ENCODE results near the gene EGR2. TPM values are rescaled to one million over a fixed set of nuclear protein-coding genes. Genes with fewer than 3 reads are reported as not detected.

Gene EGR2
- total RNA-seq, 1 donor from 2014 or later, result 14.9 TPM

DNA sequence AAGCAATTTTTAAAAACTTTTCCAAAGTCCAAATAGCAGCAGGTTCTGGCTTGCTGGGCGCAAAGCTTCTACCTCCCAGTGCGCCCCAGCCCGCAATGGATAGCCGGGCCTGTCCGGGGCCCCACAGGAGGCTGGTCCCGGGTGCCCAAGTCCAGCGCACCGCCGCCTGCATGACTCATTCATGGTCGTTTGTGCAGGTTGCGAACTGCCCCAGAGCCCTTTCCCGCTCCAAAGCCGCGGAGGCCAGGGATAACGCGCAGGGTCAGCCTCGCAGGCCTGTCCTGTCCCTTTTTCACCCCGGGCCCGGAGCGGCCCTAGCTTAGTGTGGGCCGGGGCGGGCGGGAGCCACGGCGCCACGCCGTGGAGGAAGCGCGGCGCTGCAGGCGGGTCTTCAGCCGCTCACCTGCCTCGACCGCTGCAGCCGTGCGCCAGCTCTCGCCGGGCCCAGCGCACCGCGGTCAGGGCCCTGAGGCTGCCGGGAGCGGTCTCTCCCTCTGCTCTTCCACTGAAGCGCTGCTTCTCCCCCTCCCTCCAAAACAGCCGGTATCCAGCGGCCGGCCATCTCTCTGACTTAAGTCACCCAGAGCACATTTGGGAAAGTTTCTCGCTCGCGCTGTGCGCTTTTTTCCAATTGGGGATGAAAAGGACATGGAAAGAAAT, 1.7 kb upstream of the EGR2 start:
- no peak for DNase-seq

DNA sequence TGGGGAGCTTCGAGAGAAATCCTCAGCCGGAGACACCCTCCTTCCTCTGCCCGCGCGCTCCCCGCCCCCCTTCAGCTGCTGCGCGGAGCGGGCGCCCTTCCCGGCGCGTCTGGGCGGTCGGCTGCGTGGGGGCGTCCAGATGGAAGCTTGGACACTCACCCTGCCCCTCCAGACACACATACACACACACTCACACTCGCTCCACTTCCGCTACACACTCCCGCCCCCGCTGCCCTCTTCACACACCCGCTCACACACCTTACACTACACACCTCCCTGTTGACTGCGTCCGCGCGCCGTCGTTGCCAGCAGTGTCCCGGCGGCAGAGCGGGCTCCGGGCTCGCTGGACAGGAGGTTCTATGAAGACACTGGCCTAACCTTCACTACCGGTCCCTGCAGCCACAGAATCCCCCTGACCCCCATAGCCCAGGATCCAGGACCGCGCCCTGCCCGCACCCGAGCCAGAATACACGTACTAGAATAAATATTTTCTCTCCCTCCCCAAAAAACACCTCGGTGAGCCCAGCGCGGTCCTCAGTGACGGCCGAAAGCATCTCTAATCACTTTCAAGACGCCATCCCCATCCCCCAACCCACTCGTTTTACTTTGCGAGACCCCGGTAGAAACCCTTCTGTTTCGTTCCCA, 1.1 kb upstream of the EGR2 start:
- DNase-seq, result peak; percentile 62

DNA sequence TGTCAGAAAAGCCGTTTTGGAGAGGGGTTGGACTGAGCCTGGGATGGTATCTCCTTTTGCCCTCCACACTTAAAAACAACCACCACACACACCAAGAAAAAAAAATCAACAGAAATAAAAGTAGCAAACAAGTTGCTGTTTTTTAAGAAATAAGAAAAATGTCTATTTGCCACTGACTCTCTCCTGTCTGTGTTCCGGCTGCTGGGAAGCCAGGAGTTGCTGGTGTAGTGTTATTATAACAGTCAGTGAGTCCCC, 163 bp downstream of the EGR2 start:
- DNase-seq, result no peak

DNA sequence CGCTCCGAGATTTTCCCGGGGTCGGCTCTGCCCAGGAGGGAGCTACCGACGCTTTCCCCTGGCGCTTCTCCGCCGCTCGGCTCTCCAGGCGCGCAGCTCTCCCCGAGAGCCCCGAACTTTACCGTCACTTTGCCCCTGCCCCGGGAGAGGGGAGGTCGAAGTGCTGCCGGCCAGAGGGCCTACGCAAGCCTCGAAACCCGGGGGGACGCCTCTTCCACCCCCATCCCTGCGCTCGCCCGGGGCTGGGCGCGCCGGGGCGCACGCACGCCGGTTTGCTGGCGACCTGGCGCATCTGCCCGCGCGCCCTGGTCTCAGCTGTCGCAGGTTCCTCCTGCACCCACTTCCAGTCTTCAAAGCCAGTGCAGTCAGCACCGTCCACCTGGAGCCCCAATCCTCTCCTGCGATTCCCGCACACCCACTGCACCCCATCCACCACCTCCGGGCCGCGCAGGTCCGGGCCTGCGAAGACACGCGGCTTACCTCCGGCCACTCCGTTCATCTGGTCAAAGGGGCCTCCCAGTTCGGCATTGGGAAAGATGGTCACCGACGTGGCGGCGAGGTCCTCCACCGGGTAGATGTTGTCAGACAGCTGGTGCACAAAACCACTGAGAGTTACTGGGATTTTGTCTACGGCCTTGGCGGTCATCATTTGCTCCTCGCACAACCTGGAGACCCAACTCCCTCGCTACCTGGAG, 638 bp downstream of the EGR2 start:
- DNase-seq, result no peak

DNA sequence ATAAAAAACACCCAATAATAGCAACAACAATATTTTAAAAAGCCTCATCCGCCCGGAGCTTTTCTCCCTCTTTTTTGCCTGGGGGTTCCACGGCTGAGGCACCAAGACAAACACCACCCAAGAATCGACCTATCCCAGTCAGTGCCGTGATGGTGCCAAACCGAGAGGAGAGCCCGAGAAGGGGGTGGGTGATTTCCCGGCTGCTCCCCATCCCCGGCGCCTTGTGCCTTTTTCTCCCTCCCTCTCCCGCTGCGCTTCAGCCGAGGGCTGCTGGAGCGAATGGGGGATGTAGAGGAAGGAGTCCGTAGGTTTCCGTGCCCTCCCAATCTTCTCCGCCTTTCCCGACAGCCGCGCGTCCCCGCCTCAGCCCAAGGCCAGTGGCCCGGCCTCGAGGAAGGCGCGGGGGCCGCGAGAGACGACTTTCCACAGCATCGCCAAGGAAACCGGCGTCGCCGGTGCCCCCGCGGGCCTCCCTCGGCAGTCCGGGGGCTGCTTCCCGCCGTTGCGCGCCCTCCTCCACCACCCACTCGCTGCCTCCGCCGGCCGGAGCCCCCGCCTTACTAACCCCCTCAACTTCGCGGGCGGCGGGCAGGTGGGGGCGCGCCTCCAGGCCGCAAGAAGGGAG, 1.3 kb downstream of the EGR2 start:
- no peak for DNase-seq

DNA sequence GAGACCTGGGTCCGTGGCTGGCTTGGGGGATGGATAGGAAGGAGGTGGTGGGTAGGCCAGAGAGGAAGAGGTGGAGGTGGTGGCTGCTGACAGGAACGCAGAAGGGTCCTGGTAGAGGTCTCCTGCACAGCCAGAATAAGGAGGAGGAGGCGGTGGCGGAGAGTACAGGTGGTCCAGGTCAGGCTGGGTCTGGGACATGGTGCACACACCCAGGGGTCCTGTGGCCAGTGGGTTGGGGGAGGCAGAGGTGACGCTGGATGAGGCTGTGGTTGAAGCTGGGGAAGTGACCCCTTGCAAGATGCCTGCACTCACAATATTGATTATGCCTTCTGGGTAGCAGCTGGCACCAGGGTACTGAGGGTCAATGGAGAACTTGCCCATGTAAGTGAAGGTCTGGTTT, 2.2 kb downstream of the EGR2 start:
- no peak for DNase-seq

DNA sequence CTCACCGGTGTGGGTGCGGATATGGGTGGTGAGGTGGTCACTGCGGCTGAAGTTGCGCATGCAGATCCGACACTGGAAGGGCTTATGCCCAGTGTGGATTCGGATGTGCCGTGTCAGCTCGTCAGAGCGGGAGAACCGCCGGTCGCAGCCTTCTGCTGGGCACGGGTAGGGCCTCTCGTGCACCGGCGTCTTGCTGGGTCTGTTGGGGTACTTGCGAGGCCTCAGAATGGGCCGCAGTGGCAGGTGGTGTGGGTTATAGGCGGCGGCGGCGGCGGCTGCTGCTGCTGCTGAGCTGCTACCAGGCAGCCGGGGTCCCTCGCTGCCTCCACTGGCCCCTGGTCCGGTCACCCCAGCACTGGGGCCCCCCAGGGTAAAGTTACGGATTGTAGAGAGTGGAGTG, 2.7 kb downstream of the EGR2 start:
- DNase-seq, result no peak

DNA sequence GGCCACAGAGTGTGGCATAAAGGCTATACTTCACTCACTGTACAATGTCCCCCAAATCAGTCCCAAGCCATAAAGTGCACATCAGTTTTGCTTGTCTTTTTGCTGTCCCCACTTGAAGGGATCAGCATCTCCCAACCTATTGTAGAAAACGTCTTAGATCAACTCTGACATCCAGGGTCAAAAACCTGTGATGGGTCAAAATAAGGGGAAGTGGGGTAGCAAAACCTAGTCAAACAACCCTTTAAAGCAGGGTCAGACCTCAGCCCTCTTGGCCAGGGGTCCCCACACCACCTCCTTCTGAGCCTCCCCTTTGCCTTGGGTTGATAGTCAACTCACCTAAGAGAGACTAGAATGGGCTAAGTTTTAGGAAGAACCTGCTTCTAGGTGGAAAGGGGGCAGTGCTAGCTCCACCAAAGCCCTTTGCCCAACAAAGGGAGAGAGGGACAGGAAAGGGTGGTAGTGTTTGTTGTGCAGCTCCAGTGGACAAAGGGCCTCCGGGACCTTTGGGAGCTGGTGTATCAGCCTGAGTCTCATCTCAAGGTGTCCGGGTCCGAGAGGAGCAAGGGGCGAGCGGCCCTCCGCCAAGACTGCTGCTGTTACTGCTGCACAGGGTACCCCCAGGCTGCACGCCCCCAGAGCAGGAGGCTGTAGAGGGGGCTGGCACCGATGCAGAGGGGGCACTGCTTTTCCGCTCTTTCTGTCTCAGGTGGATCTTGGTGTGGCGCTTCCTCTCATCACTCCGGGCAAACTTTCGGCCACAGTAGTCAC, 3.3 kb downstream of the EGR2 start:
- no peak for DNase-seq

DNA sequence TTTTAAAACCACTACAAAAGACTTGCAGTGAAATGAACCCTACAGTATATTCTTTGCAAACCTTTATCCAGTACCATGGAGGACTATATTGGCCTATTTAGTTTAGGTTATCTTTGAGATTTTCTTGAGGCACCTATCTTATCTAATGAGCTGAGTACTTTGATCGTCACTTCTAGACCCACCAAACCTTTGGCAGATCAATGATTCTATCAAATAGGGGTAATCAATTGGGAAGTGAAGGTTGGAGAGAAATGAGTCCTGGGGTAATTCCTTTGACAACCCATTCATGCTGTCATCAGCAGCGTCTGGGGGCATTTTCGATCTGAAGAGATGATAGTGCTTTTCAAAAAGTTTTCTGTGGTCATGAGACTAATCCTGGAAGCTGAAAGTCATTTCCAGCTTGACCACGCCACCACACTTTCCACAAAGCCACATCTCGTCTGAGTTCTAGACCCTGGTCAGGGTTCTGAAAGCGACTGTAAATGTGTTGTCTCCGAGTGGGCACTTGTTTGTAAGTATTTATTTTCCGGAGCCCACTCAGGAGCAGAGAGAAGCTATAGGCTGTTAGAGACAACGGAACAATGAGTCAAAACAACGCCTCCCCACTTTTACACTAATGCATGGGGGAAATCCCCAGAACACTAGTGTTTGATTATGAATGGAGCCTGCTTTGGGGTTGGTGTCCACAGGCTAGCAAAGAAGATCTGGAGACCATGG, 4.8 kb downstream of the EGR2 start:
- DNase-seq, result no peak

DNA sequence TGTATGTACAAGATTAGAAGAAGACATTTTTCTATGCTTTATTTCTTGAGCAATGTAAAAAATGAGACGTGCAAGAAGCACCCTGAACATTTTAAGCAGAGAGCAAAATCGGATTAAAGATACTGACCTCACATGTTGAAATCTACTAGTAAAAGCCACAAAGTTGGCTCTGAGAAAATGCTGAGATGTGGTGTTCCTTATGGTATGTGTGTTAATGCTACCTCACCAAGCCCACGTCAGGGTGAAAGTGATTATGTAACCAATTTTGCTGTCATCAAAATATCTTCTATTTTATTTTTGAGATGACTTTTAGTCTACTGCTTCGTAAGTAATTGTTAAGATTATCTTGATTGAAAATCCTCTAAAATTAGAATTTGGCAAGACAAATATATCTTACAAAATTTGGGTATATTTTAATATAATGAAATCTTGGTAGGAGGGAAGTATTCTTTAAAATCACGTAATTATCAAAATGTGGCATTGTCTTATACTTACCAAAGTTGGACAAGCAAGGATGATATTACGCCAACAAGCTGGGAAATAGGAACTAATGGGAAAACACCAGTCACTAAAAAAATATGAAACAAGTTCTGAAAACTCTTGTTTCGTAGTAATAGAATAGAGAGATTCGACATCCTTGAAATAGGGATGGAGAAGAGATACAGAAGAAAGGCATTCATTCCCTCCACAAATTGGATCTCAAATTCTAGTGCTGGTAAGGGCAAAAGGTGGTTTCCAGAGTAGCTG, 5.8 kb downstream of the EGR2 start:
- DNase-seq, result no peak

DNA sequence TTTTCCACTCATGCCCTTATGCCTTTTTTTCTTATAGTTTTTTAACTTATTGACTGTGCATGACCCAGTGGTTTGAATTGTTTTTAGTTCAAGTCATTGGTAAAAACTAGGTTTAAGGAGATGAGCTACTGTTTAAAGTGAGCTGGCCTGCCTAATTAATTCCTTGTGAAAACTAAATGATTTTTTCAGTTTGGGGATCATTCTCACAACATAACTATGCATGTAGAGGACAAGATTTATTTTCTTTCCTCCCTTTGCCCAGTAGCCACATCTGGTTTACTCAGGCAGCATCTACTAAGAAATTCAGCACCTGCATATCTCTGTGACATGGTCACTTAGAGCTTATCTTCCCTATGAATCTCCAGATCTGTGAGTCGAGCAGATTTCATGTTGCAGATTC, 9.9 kb downstream of the EGR2 start:
- no peak for DNase-seq

DNA sequence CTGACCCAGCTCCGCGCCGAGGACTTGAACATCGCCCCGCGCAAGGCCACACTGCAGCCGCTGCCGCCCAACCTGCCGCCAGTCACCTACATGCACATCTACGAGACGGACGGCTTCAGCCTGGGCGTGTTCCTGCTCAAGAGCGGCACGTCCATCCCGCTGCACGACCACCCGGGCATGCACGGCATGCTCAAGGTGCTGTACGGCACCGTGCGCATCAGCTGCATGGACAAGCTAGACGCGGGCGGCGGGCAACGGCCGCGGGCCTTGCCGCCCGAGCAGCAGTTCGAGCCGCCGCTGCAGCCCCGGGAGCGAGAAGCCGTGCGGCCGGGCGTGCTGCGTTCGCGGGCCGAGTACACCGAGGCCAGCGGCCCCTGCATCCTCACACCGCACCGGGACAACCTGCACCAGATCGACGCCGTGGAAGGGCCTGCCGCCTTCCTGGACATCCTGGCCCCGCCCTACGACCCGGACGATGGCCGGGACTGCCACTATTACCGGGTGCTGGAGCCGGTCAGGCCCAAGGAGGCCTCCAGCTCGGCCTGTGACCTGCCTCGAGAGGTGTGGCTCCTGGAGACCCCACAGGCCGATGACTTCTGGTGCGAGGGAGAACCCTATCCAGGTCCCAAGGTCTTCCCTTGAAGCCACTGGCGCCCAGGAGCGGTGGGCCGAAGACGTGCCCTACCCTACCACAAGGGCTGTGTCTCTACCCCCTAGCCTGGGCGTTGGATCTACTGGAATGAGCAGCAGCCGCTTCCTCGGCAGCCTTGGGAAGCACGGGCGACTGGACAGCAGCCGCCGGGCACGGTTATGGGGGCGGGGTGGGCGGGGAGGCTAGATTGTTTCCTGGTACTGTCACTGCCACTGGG, 10.7 kb downstream of the EGR2 start:
- DNase-seq, result no peak

DNA sequence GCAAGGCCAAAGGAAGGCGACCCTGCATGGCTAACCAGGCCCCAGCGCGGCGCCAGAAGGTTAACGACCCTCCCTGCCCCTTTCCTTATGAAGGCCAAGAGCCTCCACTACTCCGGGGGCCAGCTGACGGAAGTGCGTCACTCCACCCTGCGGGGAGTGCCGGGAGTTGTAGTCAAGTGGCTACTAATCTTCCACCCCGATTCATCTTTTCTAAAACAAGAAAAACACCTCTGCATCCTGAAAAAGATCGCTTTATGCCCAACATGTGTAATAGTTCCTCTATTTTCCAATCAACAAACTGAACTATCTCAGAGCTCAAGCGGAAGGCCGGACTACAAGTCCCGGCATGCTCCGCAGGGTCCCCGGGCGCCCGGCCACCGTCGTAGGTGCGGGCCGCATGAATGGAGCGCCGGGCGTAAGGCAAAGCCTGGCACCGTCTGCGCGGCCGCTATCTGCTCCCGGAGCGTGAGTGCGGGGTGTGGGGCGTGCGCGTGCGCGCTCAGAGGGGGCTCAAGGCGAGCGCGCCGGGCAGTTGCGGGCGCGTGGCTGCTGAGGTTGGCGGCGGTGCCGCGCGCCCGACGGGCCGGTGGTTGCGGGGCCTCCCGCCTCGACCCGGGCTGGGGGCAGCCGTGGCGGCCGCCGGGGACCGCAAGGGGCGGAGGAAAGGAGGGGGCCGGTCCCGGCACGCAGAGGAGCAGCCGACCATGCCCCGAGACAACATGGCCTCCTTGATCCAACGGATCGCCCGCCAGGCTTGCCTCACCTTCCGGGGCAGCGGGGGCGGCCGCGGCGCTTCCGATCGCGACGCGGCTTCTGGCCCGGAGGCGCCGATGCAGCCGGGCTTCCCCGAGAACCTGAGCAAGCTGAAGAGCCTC, 11.6 kb downstream of the EGR2 start, which contains the start of gene ADO:
TSS of gene ADO (plus strand) at position 365 of the 875 bp plus-strand sequence. CDS start at position 705, 340 bp downstream.
- peak; percentile 92 for DNase-seq

DNA sequence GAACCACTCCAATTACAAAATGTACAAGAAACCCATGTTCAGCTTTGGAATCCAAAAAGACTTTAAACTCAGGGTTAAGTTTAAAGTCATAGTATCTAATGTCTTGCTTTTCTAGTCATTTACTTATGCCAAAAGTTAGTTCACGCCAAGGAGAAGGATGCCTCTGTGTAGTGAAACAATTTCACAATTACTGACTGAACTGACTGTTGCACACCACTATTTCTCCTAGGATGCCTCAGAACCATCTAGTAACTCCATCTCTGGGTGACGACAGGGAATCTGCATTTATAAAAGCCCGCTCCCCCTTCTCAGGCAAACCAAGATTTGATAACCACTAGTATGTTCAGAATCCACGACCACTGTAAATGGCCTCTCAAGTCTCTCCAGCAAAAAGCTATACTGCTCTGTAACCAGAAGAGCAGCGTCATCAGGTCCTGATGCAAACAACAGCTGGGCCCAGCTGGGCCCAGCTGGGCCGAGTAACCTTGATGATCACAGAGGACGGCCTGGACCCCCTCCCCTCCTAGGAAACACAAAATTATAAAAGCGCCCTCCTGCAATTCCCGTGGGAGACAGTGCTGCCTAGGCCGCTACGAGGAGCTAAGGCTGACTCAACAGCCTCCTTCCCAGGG, 12.3 kb downstream of the EGR2 start:
- DNase-seq, result peak; percentile 61

DNA sequence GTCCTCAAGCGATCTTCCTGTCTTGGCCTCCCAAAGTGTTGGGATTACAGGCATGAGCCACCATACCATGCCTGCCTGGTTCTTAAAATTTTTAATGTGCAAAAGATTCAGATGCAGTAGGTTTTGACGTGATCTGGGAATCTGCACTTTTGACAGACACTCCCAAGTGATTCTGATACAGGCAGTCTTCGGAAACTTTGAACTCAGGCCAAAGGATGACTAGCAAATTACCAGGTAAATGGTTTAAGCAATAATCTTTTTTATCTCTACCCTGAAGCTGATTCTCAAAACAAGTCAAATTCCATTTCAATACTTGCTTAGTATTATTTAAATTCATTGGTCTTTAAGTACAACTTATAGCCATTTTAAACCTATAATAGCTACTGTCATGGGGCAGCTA, 14.3 kb downstream of the EGR2 start:
- no peak for DNase-seq

DNA sequence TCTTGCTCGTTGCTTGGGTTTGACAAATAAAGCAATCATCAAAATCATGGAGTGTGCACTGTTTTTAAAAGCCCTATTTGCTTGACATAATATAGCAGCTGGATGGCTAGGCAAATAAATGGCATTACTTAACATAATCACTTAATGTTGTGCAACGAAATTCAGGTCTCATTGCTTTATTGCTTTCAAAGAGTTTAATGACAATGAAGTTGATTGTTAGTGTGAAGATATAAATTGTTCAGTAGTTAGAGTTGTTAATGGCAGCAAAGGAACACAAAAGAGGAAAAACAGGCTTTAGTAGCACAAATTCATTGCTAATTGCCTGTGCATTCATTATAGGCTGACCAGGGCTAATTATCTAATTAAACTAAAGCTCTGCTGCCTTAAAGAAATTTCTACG, 19.3 kb downstream of the EGR2 start:
- no peak for DNase-seq

DNA sequence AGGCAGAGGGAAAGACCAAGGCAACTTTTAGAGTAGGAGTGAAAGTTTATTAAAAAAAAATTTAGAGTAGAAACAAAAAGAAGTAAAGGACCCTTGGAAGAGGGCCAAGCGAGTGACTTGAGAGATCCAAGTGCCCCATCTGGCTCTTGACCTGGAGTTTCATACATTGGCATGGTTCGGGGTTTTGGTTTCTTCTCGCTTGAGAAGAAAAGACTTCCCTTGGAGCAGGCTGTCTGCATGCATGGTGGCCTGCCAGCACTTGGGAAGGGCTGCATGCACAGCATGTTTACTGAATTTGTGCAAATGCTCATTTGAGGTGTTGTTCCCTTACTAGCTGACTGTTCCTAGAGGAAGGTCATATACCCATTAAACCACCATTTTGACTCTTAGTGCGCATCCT, 20.4 kb downstream of the EGR2 start:
- DNase-seq, result no peak

DNA sequence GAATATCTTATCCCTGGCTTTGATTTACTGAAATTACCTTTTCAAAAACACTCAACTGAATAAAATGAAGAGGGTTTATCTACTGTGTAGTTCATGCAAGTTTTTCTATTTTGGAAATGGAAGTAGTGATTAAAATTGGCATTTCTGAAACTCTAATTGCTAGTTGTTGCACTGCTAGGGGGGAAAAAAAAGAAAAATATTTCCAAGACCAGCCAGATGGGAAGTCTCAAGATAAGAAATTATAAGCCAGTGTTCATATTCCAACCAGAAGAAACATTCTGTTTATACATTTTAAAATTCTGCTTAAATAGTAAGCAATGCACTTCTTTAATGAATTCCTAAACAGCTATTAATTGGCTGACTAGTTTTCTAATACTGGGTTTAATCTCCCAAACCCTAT, 21.1 kb downstream of the EGR2 start:
- no peak for DNase-seq

DNA sequence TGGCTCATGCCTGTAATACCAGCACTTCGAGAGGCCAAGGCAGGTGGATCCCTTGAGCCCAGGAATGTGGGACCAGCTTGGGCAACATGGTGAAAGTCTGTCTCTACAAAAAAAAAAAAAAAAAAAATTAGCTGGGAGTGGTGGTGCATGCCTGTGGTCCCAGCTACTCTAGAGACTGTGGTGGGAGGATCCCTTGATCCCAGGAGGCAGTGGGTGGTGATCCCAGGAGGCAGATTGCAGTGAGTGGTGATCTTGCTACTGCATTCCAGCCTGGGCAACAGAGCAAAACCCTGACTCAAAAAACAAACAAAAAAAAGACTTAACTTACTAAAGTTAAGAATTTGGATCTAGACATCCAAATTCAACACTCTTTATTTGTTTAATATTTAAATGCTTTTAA, 21.9 kb downstream of the EGR2 start:
- no peak for DNase-seq
